CD14-positive monocyte (primary cell): ENCODE results near the gene RAB31. TPM values are rescaled to one million over a fixed set of nuclear protein-coding genes. Genes with fewer than 3 reads are reported as not detected.

Source experiments
- DNase-seq, 3 donors: peaks; one replicate each; pipeline ENCODE4 v3.0.0-alpha.2; 2011 to 2022
- H2AFZ ChIP-seq: 2 replicates; pipeline ENCODE4 v1.6.0; 2012; ENCODE audit warnings: mild to moderate bottlenecking, low read depth, low read length, inconsistent platforms; ENCODE audit not compliant: insufficient read depth, poor library complexity, severe bottlenecking
- H3K27ac ChIP-seq, 2 donors: 1 replicate in 1 of 2; 2 replicates in 1 of 2; pipeline ENCODE4 v1.5.1; 2012 to 2013; ENCODE audit warnings: low read length in 2 of 2, control low read depth in 1 of 2, inconsistent platforms in 1 of 2, low read depth in 1 of 2, mild to moderate bottlenecking in 1 of 2
- H3K27me3 ChIP-seq, 2 donors: one replicate each; pipeline versions ENCODE4 v1.6.0 to v1.6.1; 2011 to 2013; ENCODE audit warnings: low read length in 2 of 2; ENCODE audit not compliant: control insufficient read depth in 2 of 2, insufficient read depth in 2 of 2
- H3K36me3 ChIP-seq, 2 donors: replicated peaks in 1 of 2; 1 replicate in 1 of 2; 2 replicates in 1 of 2; pipeline versions ENCODE4 v1.5.1 to v1.6.1; 2012 to 2013; ENCODE audit warnings: low read length in 2 of 2, control low read depth in 1 of 2, inconsistent platforms in 1 of 2, mild to moderate bottlenecking in 1 of 2; ENCODE audit not compliant: insufficient read depth in 2 of 2, control insufficient read depth in 1 of 2
- H3K4me1 ChIP-seq, 2 donors: 1 replicate in 1 of 2; 2 replicates in 1 of 2; pipeline versions ENCODE4 v1.5.1 to v1.6.1; 2012 to 2013; ENCODE audit warnings: low read length in 2 of 2, control low read depth in 1 of 2, inconsistent platforms in 1 of 2, mild to moderate bottlenecking in 1 of 2, moderate library complexity in 1 of 2; ENCODE audit not compliant: insufficient read depth in 2 of 2, control insufficient read depth in 1 of 2
- H3K4me2 ChIP-seq: replicated peaks from 2 replicates; pipeline ENCODE3; 2012; ENCODE audit warnings: low read length, moderate library complexity, mild to moderate bottlenecking; ENCODE audit not compliant: poor library complexity, severe bottlenecking; ENCODE audit errors: extremely low read depth
- H3K4me3 ChIP-seq, 3 experiments: fragments of 200-600 bp in 1 of 3; sonication (generic) in 1 of 3; replicated peaks in 1 of 3; 1 replicate in 2 of 3; 2 replicates in 1 of 3; pipeline ENCODE4 v1.5.1; 2011 to 2013; ENCODE audit warnings: low read length in 3 of 3, mild to moderate bottlenecking in 3 of 3, control low read depth in 2 of 3, low read depth in 2 of 3, inconsistent platforms in 1 of 3, moderate library complexity in 1 of 3
- H3K79me2 ChIP-seq: 2 replicates; pipeline ENCODE4 v1.6.0; 2012; ENCODE audit warnings: mild to moderate bottlenecking, control low read depth, inconsistent platforms, low read length, moderate library complexity; ENCODE audit not compliant: insufficient read depth
- H3K9ac ChIP-seq: 2 replicates; pipeline ENCODE4 v1.6.0; 2017; ENCODE audit warnings: low read length, mild to moderate bottlenecking; ENCODE audit not compliant: insufficient read depth, poor library complexity, severe bottlenecking
- H3K9me3 ChIP-seq, 2 donors: replicated peaks in 1 of 2; 1 replicate in 1 of 2; 2 replicates in 1 of 2; pipeline versions ENCODE4 v1.5.1 to v1.6.1; 2012 to 2013; ENCODE audit warnings: low read length in 2 of 2, control low read depth in 1 of 2; ENCODE audit not compliant: control insufficient read depth in 1 of 2, insufficient read depth in 1 of 2
- H4K20me1 ChIP-seq: 2 replicates; pipeline ENCODE4 v1.6.0; 2012; ENCODE audit warnings: mild to moderate bottlenecking, low read length, control low read depth, moderate library complexity; ENCODE audit not compliant: insufficient read depth
- H3K27ac Mint-ChIP-seq, 7 donors: one replicate each; pipeline ENCODE4 v1.8.0; 2020; ENCODE audit warnings: mild to moderate bottlenecking in 7 of 7, mixed read lengths in 7 of 7, moderate library complexity in 6 of 7, inconsistent platforms in 2 of 7
- H3K27me3 Mint-ChIP-seq, 3 donors: one replicate each; pipeline ENCODE4 v1.8.0; 2021 to 2022; ENCODE audit warnings: low read depth in 3 of 3, mild to moderate bottlenecking in 3 of 3, mixed read lengths in 3 of 3, moderate library complexity in 3 of 3, inconsistent platforms in 1 of 3
- H3K36me3 Mint-ChIP-seq, 2 donors: one replicate each; pipeline ENCODE4 v1.8.0; 2020; ENCODE audit warnings: mixed read lengths in 2 of 2, inconsistent platforms in 1 of 2, mild to moderate bottlenecking in 1 of 2
- H3K4me1 Mint-ChIP-seq: one replicate; pipeline ENCODE4 v1.8.0; 2020; ENCODE audit warnings: mild to moderate bottlenecking, mixed read lengths
- H3K4me3 Mint-ChIP-seq, 2 donors: one replicate each; pipeline ENCODE4 v1.8.0; 2020; ENCODE audit warnings: mild to moderate bottlenecking in 2 of 2, mixed read lengths in 2 of 2, moderate library complexity in 1 of 2
- H3K9me3 Mint-ChIP-seq, 7 donors: one replicate each; pipeline ENCODE4 v1.8.0; 2020 to 2022; ENCODE audit warnings: mixed read lengths in 7 of 7, mild to moderate bottlenecking in 6 of 7, moderate library complexity in 6 of 7, inconsistent platforms in 2 of 7
- WGBS: methylation state at CpG from one replicate; pipeline ENCODE4 v1.1.5; 2013; ENCODE audit warnings: missing lambda C conversion rate; ENCODE audit not compliant: insufficient coverage; 5-methylcytosine and 5-hydroxymethylcytosine counted together
- intact Hi-C, 2 donors: fragments of 100-400 bp; cut with micrococcal nuclease; formaldehyde crosslinking; loops; one replicate each; pipeline versions ENCODE4 v1.15.0 to v1.15.1; 2023
- polyA plus RNA-seq, 3 donors: library from polyadenylated mRNA; depleted of rRNA in 1 of 3; unstranded in 2 of 3; stranded (reverse) in 1 of 3; fragments of 300-500 nt in 2 of 3; fragments of >200 nt in 1 of 3; fragmentation: Illumina TruSeq in 2 of 3; gene quantifications; 1 replicate in 2 of 3; 2 replicates in 1 of 3; pipeline ENCODE4 v1.2.3, GENCODE V29; 2012 to 2021
- TF ChIP-seq, protein P1 (sequence below): fragments of 200-600 bp; IDR thresholded peaks from one replicate; pipeline ENCODE4 v1.8.0; 2022; ENCODE audit warnings: antibody characterized with exemption, mild to moderate bottlenecking

RAB31 gene
- polyA plus RNA-seq, 3 donors: 106 to 367 (median 348) TPM

DNA sequence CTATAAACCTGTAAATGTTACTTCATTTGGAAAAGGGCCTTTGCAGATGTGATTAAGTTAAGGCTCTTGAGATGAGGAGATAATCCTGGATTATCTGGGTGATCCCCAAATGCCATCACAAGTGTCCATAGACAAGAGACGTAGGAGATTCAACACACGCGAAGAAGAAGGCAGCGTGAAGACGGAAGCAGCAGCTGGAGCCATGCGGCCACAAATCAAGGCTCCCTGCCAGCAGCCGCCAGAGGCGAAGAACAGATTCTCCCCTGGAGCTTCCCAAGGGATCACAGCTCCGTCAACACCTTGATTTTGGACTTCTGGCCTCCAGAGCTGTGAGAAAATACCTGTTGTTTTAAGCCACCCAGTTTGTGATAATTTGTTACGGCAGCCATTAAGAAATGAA lies 194.7 kb downstream of the RAB31 start:
- Histone ChIP-seq H3K79me2 (no peaks in the 10 kb centered on the region), H4K20me1 (no peaks in the 10 kb centered on the region), H2AFZ (no peak overlapping the region), H3K4me2 (no peak overlapping the region), H3K27me3 (no peaks in the 10 kb centered on the region), H3K9me3 (no peaks in the 10 kb centered on the region), H3K27ac (no peak overlapping the region), H3K4me3 (no peak overlapping the region), H3K9ac (no peak overlapping the region), H3K4me1 (peaks cover 0 to 3% of the 10 kb centered on the region in 2 donors), H3K36me3 (no peaks in the 10 kb centered on the region)
- TF ChIP-seq, protein P1, sequence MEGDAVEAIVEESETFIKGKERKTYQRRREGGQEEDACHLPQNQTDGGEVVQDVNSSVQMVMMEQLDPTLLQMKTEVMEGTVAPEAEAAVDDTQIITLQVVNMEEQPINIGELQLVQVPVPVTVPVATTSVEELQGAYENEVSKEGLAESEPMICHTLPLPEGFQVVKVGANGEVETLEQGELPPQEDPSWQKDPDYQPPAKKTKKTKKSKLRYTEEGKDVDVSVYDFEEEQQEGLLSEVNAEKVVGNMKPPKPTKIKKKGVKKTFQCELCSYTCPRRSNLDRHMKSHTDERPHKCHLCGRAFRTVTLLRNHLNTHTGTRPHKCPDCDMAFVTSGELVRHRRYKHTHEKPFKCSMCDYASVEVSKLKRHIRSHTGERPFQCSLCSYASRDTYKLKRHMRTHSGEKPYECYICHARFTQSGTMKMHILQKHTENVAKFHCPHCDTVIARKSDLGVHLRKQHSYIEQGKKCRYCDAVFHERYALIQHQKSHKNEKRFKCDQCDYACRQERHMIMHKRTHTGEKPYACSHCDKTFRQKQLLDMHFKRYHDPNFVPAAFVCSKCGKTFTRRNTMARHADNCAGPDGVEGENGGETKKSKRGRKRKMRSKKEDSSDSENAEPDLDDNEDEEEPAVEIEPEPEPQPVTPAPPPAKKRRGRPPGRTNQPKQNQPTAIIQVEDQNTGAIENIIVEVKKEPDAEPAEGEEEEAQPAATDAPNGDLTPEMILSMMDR: no peak
- WGBS: 97% methylated on average over 10 of the region's 10 CpGs
- Mint-ChIP-seq H3K4me3 (no peak overlapping the region), H3K4me1 (peaks cover 8% of the 10 kb centered on the region), H3K27ac (no peak overlapping the region), H3K36me3 (no peaks in the 10 kb centered on the region), H3K9me3 (no peaks in the 10 kb centered on the region), H3K27me3 (peaks cover 0 to 3% (median 2%) of the 10 kb centered on the region in 3 donors)
- no peak for DNase-seq
- intact Hi-C loops: loop anchor here in 1 of 2 donors (10.0 kb wide), 1 partner anchor 48 kb away; no protein-coding TSS in a partner anchor

DNA sequence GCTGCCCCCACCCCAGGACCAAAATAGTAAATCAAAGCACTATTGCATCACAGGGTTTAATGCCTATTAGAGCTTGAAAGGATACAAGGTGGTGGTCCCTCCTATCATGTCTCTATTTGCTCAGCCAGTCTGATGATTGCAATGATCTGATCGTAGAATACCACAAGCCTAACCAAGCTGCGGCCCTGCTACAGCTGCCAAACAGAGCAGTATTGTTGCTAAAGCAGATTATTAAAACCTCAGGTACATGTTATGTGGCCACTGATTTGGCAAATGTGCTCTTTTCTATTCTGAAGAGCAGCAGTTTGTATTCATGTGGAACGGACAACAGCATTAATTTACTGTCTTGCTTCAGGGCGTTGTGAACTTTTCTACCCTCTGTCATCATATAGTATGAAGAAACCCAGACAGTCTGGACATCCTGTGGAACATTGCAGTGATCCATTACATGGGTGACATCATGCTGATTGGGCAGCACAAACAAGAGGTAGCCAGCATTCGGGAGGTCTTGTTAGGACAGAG lies 197.4 kb downstream of the RAB31 start:
- no peaks in the 10 kb centered on the region for H3K36me3 Mint-ChIP-seq
- no peak overlapping the region for H3K4me2 ChIP-seq
- no peaks in the 10 kb centered on the region for H3K79me2 ChIP-seq
- no peak overlapping the region for H2AFZ ChIP-seq
- no peak overlapping the region for H3K4me3 ChIP-seq
- DNase-seq: no peak
- no peak overlapping the region for H3K27ac Mint-ChIP-seq
- H3K27me3 ChIP-seq: no peaks in the 10 kb centered on the region
- no CpG with 5 or more reads among the region's 5 CpGs for whole genome bisulfite sequencing
- H4K20me1 ChIP-seq: no peaks in the 10 kb centered on the region
- intact Hi-C loops: loop anchor here (5.0 to 10.0 kb wide), 2 partner anchors 33 to 51 kb away; no protein-coding TSS in a partner anchor
- H3K4me3 Mint-ChIP-seq: no peak overlapping the region
- peaks cover 17% of the 10 kb centered on the region for H3K4me1 Mint-ChIP-seq
- H3K27ac ChIP-seq: no peak overlapping the region
- H3K27me3 Mint-ChIP-seq: peaks cover 0 to 3% (median 2%) of the 10 kb centered on the region in 3 donors
- H3K4me1 ChIP-seq: peaks cover 7 to 8% of the 10 kb centered on the region in 2 donors
- no peak overlapping the region for H3K9ac ChIP-seq
- TF ChIP-seq, protein P1: no peak
- no peaks in the 10 kb centered on the region for H3K36me3 ChIP-seq
- H3K9me3 ChIP-seq: no peaks in the 10 kb centered on the region
- no peaks in the 10 kb centered on the region for H3K9me3 Mint-ChIP-seq
